GM19395 (cell line): ENCODE data around the gene CAMSAP1.
"Not testable (repeated sequence)": the region's sequence is repeated elsewhere in the genome, so short reads cannot be mapped to it uniquely, and the experiment has no call there.

Source experiments
- ATAC-seq: cut with Tn5 transposase; IDR thresholded peaks from one replicate; pipeline ENCODE4 v1.9.1; 2021; ENCODE audit warnings: mild to moderate bottlenecking, moderate library complexity; ENCODE audit not compliant: unreplicated experiment

The CAMSAP1 gene, protein sequence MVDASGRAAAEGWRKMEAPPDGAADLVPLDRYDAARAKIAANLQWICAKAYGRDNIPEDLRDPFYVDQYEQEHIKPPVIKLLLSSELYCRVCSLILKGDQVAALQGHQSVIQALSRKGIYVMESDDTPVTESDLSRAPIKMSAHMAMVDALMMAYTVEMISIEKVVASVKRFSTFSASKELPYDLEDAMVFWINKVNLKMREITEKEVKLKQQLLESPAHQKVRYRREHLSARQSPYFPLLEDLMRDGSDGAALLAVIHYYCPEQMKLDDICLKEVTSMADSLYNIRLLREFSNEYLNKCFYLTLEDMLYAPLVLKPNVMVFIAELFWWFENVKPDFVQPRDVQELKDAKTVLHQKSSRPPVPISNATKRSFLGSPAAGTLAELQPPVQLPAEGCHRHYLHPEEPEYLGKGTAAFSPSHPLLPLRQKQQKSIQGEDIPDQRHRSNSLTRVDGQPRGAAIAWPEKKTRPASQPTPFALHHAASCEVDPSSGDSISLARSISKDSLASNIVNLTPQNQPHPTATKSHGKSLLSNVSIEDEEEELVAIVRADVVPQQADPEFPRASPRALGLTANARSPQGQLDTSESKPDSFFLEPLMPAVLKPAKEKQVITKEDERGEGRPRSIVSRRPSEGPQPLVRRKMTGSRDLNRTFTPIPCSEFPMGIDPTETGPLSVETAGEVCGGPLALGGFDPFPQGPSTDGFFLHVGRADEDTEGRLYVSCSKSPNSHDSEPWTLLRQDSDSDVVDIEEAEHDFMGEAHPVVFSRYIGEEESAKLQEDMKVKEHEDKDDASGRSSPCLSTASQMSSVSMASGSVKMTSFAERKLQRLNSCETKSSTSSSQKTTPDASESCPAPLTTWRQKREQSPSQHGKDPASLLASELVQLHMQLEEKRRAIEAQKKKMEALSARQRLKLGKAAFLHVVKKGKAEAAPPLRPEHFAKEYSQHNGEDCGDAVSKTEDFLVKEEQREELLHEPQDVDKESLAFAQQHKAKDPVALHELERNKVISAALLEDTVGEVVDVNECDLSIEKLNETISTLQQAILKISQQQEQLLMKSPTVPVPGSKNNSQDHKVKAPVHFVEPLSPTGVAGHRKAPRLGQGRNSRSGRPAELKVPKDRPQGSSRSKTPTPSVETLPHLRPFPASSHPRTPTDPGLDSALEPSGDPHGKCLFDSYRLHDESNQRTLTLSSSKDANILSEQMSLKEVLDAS (N-terminal part only)

DNA sequence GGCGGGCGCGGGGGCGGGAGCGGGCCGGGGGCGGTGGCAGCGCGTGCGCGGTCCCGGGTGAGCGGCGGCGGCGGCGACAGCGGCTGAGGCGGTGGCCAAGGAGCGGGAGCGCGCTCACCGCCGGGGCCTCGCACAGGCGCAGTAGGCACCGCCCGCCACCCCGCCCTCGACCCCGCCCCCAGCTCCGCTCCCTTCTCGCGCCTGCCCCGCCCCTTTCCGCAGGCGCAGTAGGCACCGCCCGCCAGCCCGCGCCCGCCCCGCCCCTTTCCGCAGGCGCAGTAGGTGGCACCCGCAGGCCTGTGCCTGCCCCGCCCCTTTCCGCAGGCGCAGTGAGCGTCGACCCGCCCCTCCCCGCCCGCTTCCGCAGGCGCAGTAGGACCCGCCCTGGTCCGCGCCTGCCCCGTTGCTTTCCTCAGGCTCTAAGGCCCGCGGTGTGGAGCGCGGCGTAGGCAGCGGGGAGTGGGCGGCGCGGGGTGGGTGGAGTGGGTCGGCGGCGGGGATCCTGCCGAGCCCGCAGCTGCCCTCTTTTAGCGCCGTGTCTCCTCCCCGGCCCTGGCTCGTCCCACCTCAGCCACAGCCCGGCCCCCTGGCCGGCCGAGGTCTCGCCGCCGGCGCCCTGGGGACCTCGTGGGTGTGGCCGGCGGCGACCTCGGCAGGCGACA lies at the start of gene CAMSAP1:
CAMSAP1 (minus strand) TSS at position 116 of the 662 bp plus-strand sequence. CDS start 387 bp downstream, outside the sequence.
- ATAC-seq: peak; percentile 68

DNA sequence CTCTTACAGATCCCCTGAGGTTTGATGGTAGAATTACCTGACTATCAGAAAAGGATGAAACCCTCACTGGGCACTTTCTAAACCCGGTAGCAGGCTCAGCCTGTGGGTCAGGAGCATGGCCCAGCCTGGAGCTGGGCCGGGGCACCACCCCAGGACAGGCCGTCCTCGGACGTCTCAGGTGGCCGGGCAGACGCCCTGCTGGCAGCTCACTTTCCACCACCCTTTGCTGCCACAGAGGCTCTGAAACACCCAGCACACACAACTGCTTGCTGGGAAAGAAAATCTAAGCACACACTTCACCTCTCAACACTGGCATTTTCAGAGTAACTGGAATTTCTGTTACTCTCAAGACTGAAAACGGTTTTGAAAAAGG lies 49.4 kb upstream of the CAMSAP1 start:
- ATAC-seq: no peak

DNA sequence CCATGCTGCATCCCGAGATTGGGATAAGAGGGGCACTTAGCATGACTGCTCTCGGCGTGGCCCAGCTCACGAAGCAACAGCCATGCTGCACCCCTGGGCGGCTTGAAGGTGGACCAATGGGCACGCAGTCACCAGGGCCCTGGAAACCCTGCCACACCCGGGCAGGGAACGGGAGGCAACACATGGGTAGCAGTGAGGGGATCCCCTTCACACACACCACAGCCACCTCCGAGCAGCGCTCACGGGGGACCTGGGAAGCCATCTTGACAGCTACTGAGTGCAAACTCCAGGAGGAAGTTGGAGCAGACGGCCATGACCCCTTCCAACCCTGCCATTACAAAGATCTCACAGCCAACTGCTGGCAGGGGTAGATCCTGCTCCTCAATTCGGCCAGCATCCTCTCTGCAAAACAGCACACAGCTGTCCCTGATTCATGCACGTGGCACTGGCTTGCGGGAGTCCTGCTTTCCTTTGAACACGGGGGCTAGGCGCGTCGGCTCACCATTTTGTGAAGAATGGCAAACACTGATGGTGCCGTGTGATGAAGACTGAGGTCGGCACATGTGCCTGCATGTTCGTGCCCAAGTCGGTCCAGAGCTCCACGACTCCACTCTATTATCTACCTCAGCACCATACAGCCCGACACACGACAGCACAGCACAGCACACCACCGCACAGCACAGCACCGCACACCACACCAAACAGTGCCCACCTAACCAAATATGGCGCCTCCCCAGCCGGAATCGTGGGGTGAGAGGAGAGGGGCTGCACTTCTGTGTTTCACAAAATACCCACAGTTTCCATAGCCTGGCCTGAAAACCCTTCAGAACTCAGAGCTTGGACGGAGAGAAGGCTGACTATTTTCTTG lies 48.8 kb upstream of the CAMSAP1 start:
- no peak for ATAC-seq

DNA sequence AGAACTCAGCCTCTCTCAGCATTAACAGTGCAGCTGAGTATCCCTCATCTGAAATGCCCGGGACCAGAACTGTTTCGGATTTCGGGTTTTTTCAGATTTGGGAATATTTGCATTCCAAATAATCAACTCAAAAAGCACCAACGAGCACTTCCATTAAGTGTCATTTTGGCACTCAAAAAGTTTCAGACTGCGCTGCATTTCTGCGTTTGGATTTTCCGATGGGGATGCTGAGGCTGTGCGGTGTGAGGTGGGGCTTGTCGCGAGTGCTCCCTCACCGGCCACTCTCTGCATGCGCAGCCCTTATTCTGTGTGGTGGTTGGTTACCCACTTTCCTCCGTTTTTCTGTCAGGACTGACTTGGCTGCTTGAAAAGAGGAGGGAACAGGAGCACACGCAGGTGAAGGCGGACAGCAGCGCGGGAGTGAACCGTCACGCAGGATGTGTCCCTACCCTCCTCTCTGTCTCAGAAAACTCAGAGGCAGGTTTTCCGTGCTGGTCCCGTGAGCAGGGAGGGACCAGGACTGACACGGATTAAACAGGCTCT lies 45.4 kb upstream of the CAMSAP1 start:
- ATAC-seq: no peak

DNA sequence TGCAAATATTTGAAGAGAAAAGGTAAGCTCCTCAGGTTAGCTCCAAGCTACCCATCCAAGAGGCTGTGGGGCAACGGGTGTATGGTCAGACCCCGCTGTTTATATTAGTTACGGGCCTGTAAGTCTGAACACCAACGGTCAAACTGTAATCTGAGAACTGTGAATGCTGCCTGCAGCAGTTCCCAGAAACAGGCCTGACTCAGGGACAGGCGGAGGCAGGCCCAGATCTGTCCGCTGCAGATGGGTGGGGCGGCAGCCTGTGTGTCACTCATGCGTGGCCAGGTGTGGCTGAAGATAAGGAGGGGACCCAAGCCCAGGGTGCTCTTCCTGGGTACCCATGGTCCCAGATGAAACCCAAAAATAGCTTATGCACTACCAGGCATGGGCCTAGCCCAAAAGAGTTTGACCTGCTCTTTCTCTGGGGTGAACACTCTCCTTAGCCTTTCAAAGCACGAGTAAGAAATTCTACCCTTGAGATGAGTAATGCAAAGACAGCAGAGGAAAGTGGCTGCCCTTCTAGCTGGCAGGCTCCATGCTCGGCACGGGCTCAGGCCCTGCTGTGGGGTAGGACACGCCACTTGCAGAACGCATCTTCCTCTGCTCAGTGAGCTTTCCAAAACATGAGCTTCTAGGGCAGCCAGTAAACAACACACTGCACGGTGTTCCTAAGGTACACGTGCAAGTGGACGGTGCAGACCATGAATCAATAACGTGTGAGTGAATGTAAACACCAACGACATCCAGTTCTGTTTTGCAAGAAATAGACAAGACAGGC lies 44.7 kb upstream of the CAMSAP1 start:
- ATAC-seq: no peak

DNA sequence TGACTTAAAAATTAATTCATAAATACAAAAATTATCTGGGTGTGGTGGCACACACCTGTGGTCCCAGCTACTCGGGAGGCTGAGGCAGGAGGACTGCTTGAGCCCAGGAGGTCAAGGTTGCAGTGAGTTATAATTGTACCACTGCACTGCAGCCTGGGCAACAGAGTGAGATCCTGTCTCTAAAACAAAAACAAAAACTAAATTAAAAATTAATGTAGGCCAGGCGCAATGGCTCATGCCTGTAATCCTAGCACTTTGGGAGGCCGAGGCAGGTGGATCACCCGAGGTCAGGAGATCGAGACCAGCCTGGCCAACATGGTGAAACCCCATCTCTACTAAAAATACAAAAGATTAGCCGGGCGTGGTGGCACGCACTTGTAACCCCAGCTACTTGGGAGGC lies 44.0 kb upstream of the CAMSAP1 start:
- ATAC-seq: not testable (repeated sequence)

DNA sequence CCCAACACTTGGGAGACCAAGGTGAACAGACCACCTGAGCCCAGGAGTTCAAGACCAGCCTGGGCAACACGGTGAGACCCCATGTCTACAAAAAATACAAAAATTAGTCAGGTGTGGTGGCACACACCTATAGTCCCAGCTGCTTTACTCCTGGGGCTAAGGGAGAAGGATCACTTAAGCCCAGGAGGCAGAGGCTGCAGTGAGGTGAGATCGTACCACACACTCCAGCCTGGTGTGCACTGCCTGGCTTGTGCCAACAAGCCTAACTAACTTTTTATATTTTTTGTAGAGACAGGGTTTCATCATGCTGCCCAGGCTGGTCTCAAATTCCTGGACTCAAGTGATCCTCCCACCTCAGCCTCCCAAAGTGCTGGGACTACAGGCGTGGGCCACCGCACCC lies 43.5 kb upstream of the CAMSAP1 start:
- not testable (repeated sequence) for ATAC-seq

DNA sequence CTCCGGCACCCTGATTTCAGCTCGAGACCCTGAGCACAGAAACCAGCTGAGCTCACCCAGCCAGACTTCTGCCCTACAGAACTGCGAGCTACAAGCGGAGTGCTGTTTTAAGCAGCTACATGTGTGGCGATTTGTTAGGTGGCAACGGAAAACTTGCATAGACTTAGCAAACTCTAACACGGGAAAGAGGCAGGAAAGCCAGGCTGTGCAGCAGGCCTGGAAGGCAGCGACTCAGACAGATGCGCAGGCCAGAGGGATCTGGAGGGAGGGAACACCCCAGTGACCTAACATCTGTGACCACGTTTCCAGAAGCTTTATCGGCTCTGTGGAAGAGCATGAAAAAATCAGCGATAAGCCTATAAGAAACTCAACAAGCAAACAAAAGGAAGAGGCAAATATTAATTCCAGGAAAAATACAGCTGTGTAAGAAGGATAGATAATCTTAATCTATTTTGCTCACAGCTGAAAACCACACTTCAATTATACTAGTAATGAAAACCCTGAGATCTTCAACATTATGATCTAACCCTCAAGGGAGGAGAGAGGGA lies 42.9 kb upstream of the CAMSAP1 start:
- no peak for ATAC-seq

DNA sequence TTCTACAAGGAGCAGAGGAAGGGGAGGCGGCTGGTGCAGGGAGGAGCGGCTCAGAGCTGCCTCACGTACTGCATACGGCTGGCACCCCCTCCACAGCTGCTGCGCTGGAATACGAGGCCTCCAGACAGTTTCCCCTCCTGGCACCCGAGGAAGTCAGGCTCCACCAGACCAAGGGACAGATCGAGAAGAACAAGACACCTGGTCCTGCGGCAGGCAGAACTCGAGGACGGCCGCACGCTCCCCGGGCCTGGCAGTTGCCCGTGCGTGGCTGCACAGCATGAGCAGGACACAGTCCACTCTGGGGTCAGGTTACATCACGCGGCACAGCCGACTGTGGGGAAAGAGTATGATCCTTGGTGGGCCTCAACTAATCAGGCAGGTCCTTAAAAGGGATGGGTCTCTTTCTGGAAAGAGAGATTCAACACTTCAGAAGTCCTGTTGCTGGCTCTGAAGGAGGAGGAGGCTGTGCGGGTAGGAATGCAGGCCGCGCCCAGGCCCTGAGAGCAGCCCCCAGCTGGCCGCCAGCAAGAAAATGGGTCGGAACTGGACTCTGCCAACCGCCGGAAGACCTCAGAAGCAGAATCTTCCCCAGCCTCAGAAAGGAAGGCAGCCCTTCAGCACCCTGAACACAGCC lies 42.3 kb upstream of the CAMSAP1 start:
- no peak for ATAC-seq

DNA sequence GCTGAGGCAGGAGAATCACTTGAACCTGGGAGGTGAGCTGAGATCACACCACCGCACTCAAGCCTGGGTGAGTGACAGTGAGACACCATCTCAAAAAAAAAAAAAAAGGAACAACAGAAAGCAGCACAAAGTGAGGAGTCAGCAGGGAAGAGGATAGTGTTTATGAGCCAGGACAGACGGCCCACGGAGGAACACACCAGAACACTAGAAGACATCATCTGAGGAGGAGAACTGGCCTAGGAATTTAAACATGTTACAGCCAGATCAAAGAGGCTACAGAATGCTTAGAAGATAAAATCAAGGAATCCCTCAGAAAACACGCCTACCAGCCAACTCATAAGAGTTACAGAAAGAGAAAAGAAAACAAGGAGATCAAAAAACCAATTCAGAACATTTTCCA lies 41.6 kb upstream of the CAMSAP1 start:
- ATAC-seq: no peak

DNA sequence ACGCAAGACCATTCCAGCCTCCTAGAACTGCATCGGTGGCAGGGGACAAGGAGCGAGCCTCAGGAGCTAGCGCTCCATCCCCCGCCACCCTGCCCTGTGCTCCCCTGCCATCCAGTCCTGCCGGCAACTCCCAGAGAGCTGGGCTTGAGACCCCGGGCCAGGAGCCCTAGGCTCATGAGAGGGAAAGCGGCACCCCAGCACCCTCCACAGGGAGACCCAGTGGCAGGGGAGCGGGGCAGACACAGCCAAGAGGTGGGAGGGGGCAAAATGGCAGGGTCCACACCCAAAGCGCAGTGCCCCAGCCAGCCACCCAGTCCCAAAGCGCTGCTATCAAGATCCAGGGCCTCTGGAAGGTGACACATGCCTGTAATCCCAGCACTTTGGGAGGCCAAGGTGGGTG lies 41.1 kb upstream of the CAMSAP1 start:
- ATAC-seq: no peak

DNA sequence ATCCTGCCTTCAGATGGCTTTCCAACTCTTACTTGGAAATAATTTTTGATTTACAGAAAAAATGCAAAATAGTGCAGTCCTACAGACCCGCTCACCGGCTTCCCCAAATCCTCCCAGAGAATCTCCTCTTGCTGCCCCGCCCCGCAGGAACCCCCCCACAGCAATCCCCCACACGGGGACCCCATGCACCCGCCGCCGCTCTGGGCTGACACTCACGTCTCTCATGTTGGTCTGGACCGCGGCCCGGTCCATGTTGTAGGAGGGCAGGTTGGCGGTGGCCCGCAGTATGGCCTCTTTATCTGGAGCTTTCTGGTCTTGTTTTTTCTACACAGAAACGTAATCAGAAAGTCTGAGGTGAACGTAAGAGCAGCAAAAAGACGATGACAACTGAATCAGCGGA lies 40.2 kb upstream of the CAMSAP1 start:
- ATAC-seq: no peak

DNA sequence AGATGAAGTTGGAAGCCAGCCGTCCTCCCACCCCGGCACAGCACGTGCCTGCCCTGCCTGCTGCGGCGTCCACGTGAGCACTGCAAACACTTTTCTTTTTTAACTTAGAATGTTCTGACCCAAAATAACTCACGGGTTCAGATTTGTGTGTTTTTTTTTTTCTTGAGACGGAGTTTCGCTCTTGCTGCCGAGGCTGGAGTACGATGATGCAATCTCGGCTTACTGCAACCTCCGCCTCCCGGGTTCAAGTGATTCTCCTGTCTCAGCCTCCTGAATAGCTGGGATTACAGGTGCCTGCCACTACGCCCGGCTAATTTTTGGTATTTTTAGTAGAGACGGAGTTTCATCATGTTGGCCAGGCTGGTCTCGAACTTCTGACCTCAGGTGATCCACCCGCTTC lies 39.8 kb upstream of the CAMSAP1 start:
- not testable (repeated sequence) for ATAC-seq

DNA sequence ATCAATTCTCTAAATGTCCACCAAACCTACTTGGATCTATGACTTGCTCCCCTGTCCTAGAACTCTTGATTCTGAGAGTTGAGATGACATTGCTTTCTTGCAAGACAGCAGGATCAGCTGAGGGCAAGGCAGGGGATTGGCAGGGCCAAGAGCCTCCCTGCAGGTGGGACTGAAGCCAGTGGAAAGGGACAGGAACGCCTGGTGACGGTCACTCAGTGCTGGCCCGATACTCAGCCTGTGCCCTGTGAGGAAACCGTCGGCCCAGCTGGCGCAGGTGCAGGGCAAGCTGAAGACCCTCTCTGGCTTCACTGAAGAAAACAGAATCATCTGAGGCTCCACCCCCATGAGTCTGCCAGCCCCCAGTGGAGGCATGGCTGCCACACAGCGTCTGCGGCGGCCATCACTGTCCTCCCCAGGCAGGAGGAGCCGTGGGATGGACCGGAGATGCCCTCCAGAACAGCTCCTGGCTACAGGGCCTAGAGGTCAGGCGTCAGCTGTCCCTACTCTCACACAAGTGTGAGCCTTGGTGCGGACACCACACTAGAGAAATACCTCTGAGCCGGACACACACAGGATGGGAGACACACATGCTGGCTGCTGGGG lies 39.1 kb upstream of the CAMSAP1 start:
- ATAC-seq: no peak

DNA sequence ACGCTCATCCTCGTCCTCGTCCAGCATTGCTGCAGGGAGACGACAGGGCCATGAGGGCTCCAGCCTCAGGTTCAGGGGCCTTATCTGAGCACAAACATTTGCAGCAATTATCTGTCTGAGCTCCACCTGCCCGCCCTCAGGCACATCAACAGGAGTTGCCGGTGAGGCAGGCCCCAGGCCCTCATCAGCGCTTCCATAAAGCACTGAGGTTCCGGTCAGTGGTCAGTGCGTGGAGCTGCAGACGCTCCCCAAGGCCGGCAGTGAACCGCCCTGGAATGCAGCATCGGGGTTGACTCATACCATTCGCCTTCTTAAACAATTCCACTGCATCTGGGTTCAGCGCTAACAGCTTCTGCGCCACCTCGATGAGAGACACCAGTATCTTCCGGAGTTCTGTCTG lies 38.6 kb upstream of the CAMSAP1 start:
- no peak for ATAC-seq

DNA sequence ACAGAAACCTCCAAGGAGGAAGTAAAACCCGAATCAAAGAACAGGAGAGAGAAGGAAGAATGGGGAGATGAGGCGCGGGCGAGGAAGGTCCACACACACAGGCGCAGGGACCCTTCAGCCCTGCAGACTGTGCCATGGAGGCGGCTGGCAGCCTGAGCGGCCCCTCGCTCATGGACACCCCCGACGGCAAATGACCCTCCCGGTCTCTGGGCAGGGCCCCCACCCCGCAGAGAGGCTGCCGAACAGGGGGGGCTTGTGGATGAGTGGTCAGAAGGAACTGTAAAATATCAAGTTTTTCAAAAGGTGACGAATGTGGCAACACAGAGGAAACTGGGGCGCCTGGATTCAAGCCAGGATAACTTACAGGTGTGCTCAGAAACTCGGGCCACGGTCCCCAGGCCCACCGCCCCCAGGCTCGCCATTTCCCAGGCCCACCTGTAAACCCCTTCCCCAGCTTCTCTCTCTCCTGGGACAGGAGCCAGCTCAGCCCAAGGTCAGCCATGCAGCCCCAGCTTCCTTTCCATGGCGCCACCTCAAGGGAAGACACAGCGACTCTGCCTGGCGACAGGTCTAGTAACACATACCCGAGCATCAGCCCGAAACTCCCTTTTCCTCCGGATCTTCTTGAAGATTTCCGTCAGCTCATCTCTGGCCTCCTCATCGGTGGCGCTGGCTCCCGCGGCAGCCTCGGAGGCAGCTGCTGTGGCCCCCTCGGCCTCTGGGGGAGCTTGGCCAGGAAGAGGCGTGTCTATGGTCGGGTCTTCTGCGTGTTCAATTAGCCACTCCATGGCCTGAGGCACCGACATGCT lies 37.3 kb upstream of the CAMSAP1 start:
- ATAC-seq: no peak

DNA sequence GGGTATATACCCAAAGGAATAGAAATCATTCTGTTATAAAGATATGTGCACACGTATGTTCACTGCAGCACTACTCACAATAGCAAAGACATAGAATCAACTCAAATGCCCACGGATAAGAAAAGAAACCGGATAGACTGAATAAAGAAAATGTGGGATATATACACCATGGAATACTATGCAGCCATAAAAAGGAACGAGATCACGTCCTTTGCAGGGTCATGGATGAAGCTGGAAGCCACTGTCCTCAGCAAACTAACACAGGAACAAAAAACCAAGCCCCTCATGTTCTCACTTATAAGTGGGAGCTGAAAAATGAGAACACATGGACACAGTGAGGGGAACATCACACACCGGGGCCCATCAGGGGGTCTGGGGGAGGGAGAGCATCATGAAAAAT lies 36.3 kb upstream of the CAMSAP1 start:
- not testable (repeated sequence) for ATAC-seq
